Skin epidermis (tissue), 12 donors: ENCODE measurements around the gene ERLEC1.
"Not testable (repeated sequence)": the region's sequence is repeated elsewhere in the genome, so short reads cannot be mapped to it uniquely, and the experiment has no call there.

Experiments
- H3K27ac ChIP-seq, 21 experiments: fragments of 200-600 bp; sonication (generic) in 11 of 21; one replicate each; pipeline ENCODE4 v1.5.0; 2020; ENCODE audit warnings: mild to moderate bottlenecking in 3 of 21, inconsistent platforms in 2 of 21, moderate library complexity in 2 of 21
- H3K4me3 ChIP-seq, 7 experiments: fragments of 200-600 bp; sonication (generic) in 2 of 7; one replicate each; pipeline ENCODE4 v1.5.0; 2020; ENCODE audit warnings: inconsistent platforms in 2 of 7, mild to moderate bottlenecking in 2 of 7, moderate library complexity in 1 of 7

The ERLEC1 gene

DNA sequence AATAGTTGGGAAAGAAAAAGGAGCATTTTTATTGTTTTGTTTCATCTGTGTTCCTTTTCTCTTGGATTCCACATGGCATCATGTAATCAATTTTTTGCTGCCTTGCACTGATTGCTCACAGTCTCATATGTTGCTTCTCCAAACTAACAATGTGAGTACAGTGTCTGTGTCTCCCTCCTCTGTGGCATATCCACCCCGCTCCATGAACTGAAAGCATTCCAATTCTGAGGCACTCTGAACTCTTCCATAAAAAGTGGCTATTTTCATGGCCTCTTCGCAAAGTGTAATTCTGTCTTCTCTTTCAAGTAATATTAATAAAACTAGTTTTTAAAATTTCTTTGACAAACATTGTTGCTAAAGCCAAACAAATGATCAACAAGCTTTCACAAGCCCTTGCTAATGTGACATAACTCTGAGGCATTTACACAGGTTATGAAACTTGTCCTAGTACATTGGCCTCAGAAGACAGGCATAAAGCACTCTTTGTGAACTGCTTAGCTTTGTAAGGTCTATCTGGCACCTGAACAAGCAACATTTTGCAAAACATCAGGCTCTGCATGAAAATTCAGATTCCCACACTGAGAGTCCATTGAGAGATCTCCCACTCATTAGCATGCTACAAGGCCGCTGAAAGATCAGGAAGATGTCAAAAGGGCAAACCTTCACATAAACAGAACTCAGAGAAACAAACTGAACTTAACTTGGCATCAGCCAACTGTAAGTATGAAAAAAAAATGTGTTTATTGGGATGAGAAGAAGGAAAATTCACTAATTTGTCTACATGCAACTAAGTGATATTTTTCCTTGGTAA, 39.9 kb downstream of the ERLEC1 start:
- no peak overlapping the region for H3K4me3 ChIP-seq
- peak overlapping the region in 6 of 21 experiments; percentile 16 to 64 (median 32) for H3K27ac ChIP-seq

DNA sequence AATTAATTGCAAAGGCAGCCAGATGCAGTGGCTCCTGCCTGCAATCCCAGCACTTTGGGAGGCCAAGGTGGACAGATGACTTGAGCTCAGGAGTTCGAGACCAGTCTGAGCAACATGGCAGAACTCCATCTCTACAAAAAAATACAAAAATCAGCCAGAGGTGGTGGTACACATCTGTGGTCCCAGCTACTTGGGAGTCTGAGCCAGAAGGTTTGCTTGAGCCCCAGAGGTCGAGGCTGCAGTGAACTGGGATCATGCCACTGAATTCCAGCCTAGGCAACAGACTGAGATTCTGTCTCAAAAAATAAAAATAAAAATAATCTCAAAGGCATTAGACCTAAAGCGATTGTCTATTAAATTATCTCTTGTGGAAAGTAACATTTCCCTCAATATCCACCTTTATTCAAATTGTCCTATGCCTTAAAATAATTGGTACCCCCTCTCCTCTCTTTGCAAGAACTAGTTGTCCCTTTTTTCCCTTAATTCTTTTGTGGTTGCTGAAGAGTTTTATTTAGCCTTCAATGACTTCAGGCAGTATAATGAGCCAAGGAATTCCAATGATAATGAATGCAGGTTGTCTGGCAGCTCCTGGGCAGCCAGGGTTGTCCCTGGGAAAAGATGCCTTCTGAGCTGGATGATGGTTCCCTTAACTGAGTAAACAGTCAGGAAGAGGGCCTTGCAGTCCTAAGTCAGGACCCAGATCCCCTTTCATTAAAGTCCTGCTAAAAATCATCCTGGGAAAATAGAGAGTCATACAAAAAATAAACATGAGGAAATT, 40.7 kb downstream of the ERLEC1 start:
- H3K4me3 ChIP-seq, result no peak overlapping the region
- peak overlapping the region in 5 of 21 experiments; percentile 6 to 48 (median 16) for H3K27ac ChIP-seq

DNA sequence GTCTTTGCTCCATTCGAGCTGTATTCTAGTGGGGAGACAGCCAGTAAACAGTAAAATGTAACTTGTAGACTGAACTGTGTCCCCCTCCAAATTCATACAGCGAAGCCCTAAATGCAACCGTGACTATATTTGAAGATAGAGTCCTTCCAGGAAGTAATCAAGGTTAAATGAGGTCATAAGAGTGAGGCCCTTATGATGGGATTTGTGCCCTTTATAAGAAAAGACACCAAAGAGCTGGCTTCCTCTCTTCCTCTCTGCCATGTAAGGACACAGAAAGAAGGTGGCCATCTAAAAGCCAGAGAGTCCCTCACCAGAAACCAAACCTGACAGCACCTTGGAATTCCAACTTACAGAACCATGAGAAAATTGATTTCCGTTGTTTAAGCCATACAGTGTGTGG, 41.5 kb downstream of the ERLEC1 start:
- Histone ChIP-seq H3K4me3 (no peak overlapping the region), H3K27ac (no peak overlapping the region)

DNA sequence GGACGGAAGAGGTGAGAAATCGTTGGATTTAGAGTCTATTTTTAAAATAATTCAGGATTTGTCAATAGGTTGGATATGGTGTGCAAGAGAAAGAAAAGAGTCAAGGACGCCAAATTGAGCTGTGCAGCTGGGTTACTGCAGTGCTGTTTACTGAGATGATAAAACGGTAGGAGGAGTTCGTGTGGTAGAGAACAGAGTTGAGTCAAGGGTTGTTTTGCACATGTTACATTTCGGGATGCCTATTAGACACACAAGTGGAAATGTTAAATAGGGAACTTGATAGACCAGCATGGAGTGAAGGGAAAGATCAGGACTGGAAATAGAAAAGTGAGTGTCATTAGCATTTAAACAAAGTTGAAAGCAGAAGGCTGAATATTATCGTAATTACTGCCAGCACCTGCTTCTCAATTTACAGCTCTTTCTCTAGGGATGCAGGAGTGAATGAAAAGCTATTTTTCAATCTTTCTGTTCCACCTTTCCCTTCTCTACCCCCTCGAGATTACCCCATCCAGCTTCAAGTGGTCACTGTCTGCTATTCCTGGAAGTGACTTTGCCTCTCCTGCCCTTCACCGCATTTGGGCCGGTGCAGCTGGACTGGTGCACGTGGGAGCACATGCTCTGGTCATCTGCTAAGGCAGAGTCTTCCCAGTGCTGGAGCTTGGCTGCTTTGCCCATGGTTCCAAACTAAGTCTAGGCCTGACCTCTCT, 42.6 kb downstream of the ERLEC1 start:
- Histone ChIP-seq H3K4me3 (no peak overlapping the region), H3K27ac (no peak overlapping the region)

DNA sequence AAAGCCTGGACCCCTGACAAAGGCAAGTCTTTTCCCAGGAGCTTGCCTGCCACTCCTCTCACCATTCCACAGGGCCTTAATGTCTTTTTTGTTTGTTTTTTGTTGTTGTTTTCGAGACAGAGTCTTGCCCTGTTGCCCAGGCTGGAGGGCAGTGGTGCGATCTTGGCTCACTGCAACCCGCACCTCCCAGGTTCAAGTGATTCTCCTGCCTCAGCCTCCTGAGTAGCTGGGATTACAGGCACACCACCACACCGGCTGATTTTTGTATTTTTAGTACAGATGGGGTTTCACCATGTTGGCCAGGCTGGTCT, 43.1 kb downstream of the ERLEC1 start:
- H3K4me3 ChIP-seq, H3K27ac ChIP-seq: not testable (repeated sequence)

DNA sequence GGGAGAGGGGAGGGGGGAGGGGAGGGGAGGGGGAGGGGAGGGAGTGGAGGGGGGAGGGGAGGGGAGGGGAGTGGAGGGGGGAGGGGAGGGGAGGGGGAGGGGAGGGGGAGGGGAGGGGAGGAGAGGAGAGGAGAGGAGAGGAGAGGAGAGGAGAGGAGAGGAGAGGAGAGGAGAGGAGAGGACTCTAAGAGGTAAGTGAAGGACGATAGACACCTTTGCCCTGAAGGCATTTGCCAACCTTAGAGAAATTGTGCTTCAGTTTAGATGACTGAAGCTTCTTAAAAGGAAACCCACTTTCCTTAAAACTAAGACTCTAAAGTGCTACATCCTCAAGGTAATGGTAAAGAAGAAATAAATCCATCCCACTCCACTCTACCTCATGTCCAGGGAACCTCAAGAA, 53.7 kb downstream of the ERLEC1 start:
- no peak overlapping the region for H3K27ac ChIP-seq
- H3K4me3 ChIP-seq, result no peak overlapping the region

DNA sequence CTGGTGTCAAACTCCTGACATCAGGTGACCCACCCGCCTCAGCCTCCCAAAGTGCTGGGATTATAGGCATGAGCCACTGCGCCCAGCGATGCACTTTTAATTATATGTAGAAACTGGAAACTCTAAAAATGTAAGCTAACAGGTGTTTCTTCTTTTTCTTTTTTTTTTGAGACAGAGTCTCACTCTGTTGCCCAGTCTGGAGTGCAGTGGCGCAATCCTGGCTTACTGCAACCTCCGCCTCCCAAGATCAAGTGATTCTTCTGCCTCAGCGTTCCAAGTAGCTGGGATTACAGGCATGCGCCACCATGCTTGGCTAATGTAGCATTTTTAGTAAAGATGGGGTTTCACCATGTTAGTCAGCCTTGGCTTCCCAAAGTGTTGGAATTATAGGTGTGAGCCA, 54.8 kb downstream of the ERLEC1 start:
- not testable (repeated sequence) for H3K4me3 ChIP-seq, H3K27ac ChIP-seq

DNA sequence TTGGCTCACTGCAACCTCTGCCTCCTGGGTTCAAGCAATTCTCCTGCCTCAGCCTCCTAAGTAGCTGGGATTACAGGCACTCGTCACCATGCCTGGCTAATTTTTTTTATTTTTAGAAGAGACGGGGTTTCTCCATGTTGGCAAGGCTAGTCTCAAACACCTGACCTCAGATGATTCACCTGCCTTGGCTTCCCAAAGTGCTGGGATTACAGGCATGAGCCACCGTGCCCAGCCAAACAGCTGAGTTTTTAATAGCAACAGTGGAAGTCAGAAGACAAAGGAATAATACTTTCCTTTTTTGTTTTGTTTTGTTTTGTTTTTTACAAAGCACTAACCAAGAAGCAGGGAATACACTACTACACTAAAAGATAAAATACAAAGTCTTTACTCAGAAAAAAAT, 56.0 kb downstream of the ERLEC1 start:
- no peak overlapping the region for H3K27ac ChIP-seq
- H3K4me3 ChIP-seq, result no peak overlapping the region

DNA sequence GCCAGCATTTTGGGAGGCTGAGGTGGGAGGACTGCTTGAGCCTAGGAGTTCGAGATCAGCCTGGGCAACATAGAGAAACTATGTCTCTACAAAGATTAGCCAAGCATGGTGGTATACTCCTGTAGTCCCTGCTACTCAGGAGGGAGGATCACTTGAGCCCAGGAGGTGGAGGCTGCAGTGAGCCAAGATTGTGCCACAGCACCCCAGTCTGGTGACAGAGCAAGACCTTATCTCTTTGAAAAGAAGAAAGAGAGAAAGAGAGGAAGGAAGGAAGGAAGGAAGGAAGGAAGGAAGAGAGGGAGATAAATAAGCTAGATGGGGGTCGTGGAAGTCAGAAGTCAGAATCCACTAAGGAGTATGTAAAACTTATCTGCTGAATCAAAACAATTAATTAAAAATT, 56.8 kb downstream of the ERLEC1 start:
- no peak overlapping the region for H3K27ac ChIP-seq
- no peak overlapping the region for H3K4me3 ChIP-seq

DNA sequence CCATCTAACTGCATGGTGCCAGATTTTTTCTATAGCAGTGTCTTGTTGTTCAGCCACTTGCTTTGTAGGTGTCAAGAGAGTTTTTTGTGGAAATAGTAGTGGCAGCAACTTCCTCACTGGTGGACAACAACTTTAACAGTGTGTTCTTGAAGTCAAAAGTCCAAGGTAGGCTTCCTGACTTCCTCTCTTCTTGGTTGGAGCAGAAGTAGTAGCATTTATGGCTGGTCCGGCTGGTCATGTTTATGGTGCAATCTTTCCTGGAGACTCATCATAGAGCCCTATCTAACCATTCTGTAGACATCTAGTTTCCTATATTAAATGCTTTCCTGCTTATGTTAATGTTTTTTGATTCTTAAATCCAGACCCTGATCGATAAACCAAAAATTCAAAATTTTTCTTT, 61.2 kb downstream of the ERLEC1 start:
- H3K27ac ChIP-seq, result no peak overlapping the region
- H3K4me3 ChIP-seq, result no peak overlapping the region

DNA sequence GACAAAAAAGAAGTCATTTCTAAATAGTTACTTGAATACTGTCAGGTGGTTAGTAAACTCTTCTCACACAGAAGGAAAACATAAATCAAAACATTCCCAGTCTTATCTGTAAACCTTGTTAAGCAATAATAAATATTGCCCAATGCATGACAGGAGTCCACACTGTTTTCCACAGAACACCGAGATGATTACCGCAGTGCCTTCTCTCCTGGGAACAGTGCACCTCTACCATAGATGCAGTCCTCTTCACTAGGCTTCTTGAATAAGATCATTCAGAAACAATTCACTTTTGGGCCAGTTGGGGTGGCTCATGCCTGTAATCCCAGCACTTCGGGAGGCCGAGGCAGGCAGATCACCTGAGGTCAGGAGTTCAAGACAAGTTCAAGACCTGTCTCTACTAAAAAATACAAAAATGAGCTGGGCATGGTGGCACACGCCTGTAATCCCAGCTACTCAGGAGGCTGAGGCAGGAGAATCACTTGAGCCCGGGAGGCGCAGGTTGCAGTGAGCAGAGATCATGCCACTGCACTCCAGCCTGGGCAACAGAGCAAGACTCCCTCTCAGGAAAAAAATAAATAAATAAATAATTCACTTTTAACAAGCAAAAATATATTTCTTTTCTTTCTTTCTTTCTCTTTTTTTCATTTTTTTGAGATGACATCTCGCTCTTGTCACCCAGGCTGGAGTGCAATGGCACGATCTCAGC, 64.4 kb downstream of the ERLEC1 start:
- H3K4me3 ChIP-seq, H3K27ac ChIP-seq: not testable (repeated sequence)

DNA sequence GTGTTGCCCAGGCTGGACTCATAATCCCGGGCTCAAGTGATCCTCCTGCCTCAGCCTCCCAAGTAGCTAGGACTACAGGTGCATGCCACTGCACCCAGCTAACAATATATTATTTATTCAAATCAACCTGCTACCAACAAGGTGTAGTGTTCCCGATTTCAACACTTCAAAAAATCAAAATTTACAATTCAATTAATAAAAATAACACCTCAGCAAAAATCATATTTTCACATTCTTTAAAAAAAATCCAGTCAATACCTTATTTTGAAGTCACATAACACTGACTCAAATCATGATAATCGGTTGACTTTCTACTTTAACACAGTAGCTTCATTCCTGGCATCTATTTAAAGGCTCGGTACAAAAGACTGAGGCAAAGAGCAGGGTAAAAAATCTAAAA, 65.7 kb downstream of the ERLEC1 start:
- H3K4me3 ChIP-seq, result no peak overlapping the region
- no peak overlapping the region for H3K27ac ChIP-seq

DNA sequence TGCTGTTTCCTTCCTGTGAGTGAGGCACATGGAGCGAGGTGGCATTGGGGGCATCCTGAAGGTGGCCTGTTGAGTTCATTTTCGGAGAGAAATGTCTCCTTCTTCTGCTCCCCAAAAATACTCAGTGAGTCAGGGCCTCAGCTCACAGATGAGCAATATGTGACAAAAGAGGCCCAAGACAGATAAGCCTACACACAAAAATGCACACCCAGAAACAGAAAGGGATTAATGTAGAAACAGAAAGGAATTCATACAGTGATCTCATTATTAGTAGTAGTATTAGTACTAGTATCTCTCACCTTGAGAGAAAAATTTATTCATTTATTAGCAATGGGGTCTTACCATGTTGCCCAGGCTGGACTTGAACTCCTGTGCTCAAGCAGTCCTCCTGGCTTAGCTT, 67.8 kb downstream of the ERLEC1 start:
- H3K27ac ChIP-seq, result no peak overlapping the region
- H3K4me3 ChIP-seq, result no peak overlapping the region

DNA sequence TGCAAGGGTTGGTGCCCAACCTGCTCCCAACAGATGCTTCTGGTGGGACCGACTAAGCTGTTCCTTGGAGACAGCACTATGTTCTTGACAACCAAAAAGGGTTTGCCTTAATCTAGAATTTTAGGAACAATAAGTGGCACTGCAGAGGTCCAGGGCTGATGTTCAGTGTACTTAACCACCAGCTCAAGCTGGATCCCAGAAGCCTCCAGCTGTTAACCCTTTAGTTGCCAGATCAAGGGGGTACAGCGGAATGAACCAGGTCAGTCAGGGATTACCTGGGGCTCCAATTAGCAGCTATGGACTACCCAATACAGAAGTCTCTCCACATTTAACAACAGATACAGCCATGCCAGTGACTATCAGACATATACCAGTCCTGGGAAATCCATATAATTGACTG, 69.4 kb downstream of the ERLEC1 start:
- Histone ChIP-seq H3K4me3 (no peak overlapping the region), H3K27ac (no peak overlapping the region)

DNA sequence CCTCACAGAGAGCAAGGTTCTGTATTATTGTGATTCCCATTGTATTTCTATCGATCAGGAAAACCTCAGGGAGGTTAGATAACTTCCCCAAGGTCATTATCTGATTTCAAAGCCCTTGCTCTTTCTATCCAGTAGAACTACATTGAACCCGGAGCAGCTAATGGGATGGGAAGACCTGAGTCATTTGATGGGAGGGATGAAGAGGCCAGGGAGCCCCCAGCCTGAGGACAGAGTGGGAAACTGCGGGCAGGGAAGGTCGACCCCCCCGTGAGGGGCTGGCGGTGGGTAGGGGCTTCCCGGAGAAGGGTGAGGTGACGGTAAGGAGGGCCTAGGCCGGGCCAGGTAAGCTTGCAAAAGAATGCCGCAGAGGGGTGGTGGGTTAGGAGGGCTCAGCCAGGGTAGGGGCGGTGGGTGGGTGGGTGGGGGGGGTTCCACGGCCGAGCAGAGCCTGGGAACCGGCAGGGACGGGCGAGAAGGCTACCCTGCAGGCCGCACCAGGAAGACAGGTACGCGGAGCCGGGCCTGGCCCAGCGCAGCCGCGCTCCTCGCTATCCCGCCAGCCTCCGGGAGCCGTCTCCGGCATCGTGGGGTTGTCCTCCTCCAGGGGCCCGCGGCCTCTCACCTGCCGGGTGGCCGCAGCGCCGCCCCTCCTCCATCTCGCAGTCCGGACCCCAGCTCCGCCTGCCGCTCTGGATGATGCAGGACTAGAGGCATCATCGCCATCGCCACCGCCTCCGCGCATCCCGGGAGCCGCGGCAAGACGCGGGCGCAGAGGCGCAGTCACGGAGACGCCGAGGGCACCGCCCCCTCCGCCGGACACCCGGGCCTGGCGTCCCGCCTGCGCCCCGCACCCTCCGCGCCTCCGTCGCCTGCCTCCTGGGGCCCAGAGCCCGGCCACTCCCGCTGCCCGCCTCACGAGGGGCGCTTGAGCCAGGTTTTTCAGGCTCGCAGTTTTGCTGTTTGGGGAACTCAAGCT, 72.7 kb downstream of the ERLEC1 start, which contains the start of gene GPR75:
GPR75 (minus strand) TSS at position 762 of the 976 bp plus-strand sequence. CDS start 5,211 bp downstream, outside the sequence.
- Histone ChIP-seq H3K27ac (peak within 1 kb of the TSS in 5 of 21 experiments; percentile 11 to 61 (median 43)), H3K4me3 (peak within 1 kb of the TSS in 6 of 7 experiments; percentile 10 to 44 (median 18))

DNA sequence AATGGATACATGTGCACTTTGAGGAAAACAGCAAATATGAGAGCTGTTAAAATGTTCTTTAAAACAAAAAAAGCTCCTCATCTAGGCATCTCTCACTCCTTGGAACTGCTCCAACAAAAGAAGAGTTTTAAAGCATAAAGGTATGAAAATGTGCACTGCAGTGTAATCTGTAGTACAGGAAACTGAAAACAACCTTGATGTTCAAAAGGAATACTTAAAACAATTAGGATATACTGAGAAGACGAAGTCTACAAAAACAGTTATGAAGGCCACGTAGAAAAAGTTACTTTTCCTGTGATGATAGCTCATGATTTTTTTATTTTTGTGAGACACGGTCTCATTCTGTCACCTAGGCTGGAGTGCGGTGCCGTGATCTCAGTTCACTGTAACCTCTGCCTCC, 75.0 kb downstream of the ERLEC1 start:
- H3K27ac ChIP-seq, result no peak overlapping the region

DNA sequence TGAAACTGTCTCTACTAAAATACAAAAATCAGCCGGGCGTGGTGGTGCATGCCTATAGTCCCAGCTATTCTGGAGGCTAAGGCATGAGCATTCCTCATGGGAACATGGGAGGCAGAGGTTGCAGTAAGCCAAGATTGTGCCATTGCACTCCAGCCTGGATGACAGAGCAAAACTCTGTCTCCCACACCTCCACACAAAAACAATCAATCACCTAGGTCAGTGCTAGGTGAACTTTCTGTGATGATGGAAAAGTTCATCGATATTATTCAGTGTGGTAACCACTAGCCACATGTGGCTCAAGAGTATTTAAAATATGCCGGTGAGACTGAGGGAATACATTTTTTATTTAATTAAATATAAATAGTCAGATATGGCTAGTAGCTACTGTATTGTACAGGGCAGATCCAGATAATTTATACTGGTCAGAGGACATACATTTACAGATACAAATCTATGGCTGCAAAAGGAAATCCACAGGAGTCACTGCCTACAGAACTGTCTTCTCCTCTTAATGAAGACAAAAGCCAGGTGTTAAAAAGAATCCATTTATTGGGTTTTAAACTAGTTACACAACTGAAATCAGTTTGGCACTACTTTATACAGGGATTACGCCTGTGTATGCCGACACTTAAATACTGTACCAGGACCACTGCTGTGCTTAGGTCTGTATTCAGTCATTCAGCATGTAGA, 76.8 kb downstream of the ERLEC1 start:
- no peak overlapping the region for H3K27ac ChIP-seq
- H3K4me3 ChIP-seq, result no peak overlapping the region

More for the DNA sequence above, 75.0 kb downstream of the ERLEC1 start:
- no peak overlapping the region for H3K4me3 ChIP-seq

DNA sequence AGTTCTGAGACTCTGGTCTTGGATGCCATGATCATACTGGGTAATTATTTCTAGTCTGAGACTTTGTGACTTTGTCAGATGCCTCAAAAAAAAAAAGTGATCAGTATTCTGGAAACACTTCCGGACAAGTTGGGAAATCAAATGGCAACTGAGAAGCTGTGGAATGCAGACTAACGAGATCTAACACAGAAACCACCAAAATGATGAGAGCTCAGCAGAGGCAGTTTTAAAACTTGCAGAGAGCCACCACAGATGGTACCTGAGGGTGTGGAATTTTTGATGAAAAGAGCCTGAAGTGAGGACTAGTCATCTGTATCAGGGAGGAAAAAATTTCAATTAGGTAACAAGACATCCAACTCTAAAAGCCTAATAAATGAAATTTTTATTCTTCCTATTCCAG, 78.4 kb downstream of the ERLEC1 start:
- no peak overlapping the region for H3K4me3 ChIP-seq
- peak overlapping the region in 1 of 21 experiments; percentile 5 for H3K27ac ChIP-seq
